Effector CD4-positive, alpha-beta T cell (primary cell): Measurements from ENCODE around the gene MCM8.

Experiments
- DNase-seq: peaks from one replicate; pipeline ENCODE4 v3.0.0-alpha.2; 2020

The MCM8 gene

GRCh38 chr20:5947276-5947675 is 3.2 kb upstream of the MCM8 start:
- DNase-seq = no peak

- no peak for DNase-seq
These were observed 545 bp upstream of the MCM8 start for GRCh38 chr20:5949943-5950270.

- no peak for DNase-seq
These were observed 17.0 kb downstream of the MCM8 start for GRCh38 chr20:5967469-5967868.

- DNase-seq = no peak
These were observed 18.0 kb downstream of the MCM8 start for GRCh38 chr20:5968462-5968861.

GRCh38 chr20:5969348-5969935 is 19.0 kb downstream of the MCM8 start:
- DNase-seq = no peak

- DNase-seq = no peak
These were observed 19.5 kb downstream of the MCM8 start for GRCh38 chr20:5969940-5970339.

- no peak for DNase-seq
These were observed 19.9 kb downstream of the MCM8 start for GRCh38 chr20:5970381-5970780.

GRCh38 chr20:5971203-5971602 is 20.8 kb downstream of the MCM8 start:
- DNase-seq = no peak

- DNase-seq = no peak
These were observed 22.7 kb downstream of the MCM8 start for GRCh38 chr20:5973172-5973571.

- DNase-seq = no peak
These were observed 23.5 kb downstream of the MCM8 start for GRCh38 chr20:5973971-5974370.

GRCh38 chr20:5974531-5974930 is 24.1 kb downstream of the MCM8 start:
- no peak for DNase-seq

- no peak for DNase-seq
These were observed 25.3 kb downstream of the MCM8 start for GRCh38 chr20:5975778-5976177.

GRCh38 chr20:5977223-5977622 is 26.8 kb downstream of the MCM8 start:
- DNase-seq = no peak

- DNase-seq = no peak
These were observed 27.5 kb downstream of the MCM8 start for GRCh38 chr20:5977975-5978374.

- DNase-seq = no peak
These were observed 29.3 kb downstream of the MCM8 start for GRCh38 chr20:5979801-5980200.

- no peak for DNase-seq
These were observed 30.5 kb downstream of the MCM8 start for GRCh38 chr20:5980720-5981538.

GRCh38 chr20:5987383-5987782 is 36.9 kb downstream of the MCM8 start:
- no peak for DNase-seq

GRCh38 chr20:5989539-5989938 is 39.1 kb downstream of the MCM8 start:
- DNase-seq = no peak

- DNase-seq = no peak
These were observed 40.5 kb downstream of the MCM8 start for GRCh38 chr20:5990946-5991345.

GRCh38 chr20:5991623-5992441 is 41.4 kb downstream of the MCM8 start:
- no peak for DNase-seq

GRCh38 chr20:5996765-5997164 is 46.3 kb downstream of the MCM8 start:
- peak; percentile 17 for DNase-seq

- DNase-seq = no peak
These were observed 49.3 kb downstream of the MCM8 start for GRCh38 chr20:5999783-6000182.

GRCh38 chr20:6000871-6001270 is 50.4 kb downstream of the MCM8 start:
- no peak for DNase-seq

GRCh38 chr20:6006603-6006949 is 56.1 kb downstream of the MCM8 start:
- DNase-seq = no peak
